Osteoblast (primary cell): Measurements from ENCODE around the gene C19orf67. TPM values are rescaled to one million over a fixed set of nuclear protein-coding genes. Genes with fewer than 3 reads are reported as not detected.
A peak's percentile ranks its signal among the peaks of the same experiment; 100 is the strongest.

ENCODE experiments used
- DNase-seq: peaks from one replicate; pipeline ENCODE4 v3.0.0; 2011; ENCODE audit warnings: low spot score, mixed read lengths; ENCODE audit not compliant: insufficient read length; ENCODE audit errors: missing footprints
- H2AFZ ChIP-seq: 2 replicates; pipeline ENCODE4 v1.6.0; 2011; ENCODE audit warnings: mild to moderate bottlenecking, low read length
- H3K27ac ChIP-seq: 2 replicates; pipeline ENCODE4 v1.5.1; 2011; ENCODE audit warnings: mild to moderate bottlenecking, low read depth, low read length, moderate library complexity
- H3K27me3 ChIP-seq: 2 replicates; pipeline ENCODE4 v1.6.0; 2012; ENCODE audit warnings: mild to moderate bottlenecking, control low read depth, inconsistent platforms, low read length, moderate library complexity; ENCODE audit not compliant: insufficient read depth
- H3K36me3 ChIP-seq: 2 replicates; pipeline ENCODE4 v1.5.1; 2011; ENCODE audit warnings: mild to moderate bottlenecking, low read length, control low read depth, moderate library complexity; ENCODE audit not compliant: insufficient read depth
- H3K4me1 ChIP-seq: 2 replicates; pipeline ENCODE4 v1.5.1; 2011; ENCODE audit warnings: mild to moderate bottlenecking, low read length, control low read depth, moderate library complexity; ENCODE audit not compliant: insufficient read depth
- H3K4me2 ChIP-seq: 2 replicates; pipeline ENCODE4 v1.6.0; 2011; ENCODE audit warnings: mild to moderate bottlenecking, low read length; ENCODE audit not compliant: insufficient read depth
- H3K4me3 ChIP-seq: fragments of 200-600 bp; sonication (generic); 3 replicates; pipeline ENCODE4 v1.5.1; 2012; ENCODE audit warnings: mild to moderate bottlenecking, low read length, inconsistent platforms; ENCODE audit not compliant: insufficient read depth
- H3K79me2 ChIP-seq: 2 replicates; pipeline ENCODE4 v1.6.0; 2012; ENCODE audit warnings: mild to moderate bottlenecking, low read length, control low read depth, inconsistent platforms; ENCODE audit not compliant: insufficient read depth
- H3K9me3 ChIP-seq: 2 replicates; pipeline ENCODE4 v1.5.1; 2011; ENCODE audit warnings: low read depth, low read length, control low read depth
- H4K20me1 ChIP-seq: 2 replicates; pipeline ENCODE4 v1.6.0; 2012; ENCODE audit warnings: mild to moderate bottlenecking, low read length, control low read depth; ENCODE audit not compliant: insufficient read depth
- total RNA-seq: library from RNA; depleted of rRNA; stranded (reverse); fragments of >200 nt; gene quantifications from 2 replicates; pipeline ENCODE4 v1.2.3, GENCODE V29; 2012
- TF ChIP-seq, protein P1 (sequence below): IDR thresholded peaks from 2 replicates; pipeline ENCODE4 v1.5.1; 2011; ENCODE audit warnings: mild to moderate bottlenecking, low read depth, low read length, moderate library complexity; ENCODE audit errors: extremely low read depth

The C19orf67 gene
- total RNA-seq, 1 donor = not detected

DNA sequence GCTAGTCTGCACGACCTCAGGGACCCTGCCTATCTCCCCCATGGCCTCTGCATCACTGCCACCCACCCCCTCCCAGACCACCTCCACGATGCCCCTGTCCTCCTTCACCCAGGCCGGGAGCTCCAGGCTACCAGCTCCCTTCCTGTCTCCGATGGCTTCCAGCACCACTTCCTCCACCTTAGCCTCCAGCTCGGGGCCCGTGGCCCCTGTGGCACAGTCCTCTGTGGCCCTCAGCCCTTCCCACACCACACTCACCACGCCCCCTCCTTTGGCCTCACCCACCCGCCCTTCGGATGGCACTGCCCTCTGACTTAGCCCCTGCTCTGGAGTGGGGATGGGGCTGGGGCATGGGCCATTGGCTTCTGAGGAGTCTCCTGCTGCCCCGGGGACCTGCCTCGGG, 30.9 kb downstream of the C19orf67 start:
- no peak overlapping the region for H3K4me3 ChIP-seq
- no peak overlapping the region for H2AFZ ChIP-seq
- no peaks in the 10 kb centered on the region for H3K9me3 ChIP-seq
- no peaks in the 10 kb centered on the region for H3K36me3 ChIP-seq
- no peak overlapping the region for H3K27ac ChIP-seq
- TF ChIP-seq, protein P1, sequence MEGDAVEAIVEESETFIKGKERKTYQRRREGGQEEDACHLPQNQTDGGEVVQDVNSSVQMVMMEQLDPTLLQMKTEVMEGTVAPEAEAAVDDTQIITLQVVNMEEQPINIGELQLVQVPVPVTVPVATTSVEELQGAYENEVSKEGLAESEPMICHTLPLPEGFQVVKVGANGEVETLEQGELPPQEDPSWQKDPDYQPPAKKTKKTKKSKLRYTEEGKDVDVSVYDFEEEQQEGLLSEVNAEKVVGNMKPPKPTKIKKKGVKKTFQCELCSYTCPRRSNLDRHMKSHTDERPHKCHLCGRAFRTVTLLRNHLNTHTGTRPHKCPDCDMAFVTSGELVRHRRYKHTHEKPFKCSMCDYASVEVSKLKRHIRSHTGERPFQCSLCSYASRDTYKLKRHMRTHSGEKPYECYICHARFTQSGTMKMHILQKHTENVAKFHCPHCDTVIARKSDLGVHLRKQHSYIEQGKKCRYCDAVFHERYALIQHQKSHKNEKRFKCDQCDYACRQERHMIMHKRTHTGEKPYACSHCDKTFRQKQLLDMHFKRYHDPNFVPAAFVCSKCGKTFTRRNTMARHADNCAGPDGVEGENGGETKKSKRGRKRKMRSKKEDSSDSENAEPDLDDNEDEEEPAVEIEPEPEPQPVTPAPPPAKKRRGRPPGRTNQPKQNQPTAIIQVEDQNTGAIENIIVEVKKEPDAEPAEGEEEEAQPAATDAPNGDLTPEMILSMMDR = no peak
- DNase-seq = peak; percentile 73
- H3K4me2 ChIP-seq = no peak overlapping the region
- no peaks in the 10 kb centered on the region for H3K79me2 ChIP-seq
- H3K4me1 ChIP-seq = no peaks in the 10 kb centered on the region
- no peaks in the 10 kb centered on the region for H4K20me1 ChIP-seq
- peaks cover 15% of the 10 kb centered on the region for H3K27me3 ChIP-seq

DNA sequence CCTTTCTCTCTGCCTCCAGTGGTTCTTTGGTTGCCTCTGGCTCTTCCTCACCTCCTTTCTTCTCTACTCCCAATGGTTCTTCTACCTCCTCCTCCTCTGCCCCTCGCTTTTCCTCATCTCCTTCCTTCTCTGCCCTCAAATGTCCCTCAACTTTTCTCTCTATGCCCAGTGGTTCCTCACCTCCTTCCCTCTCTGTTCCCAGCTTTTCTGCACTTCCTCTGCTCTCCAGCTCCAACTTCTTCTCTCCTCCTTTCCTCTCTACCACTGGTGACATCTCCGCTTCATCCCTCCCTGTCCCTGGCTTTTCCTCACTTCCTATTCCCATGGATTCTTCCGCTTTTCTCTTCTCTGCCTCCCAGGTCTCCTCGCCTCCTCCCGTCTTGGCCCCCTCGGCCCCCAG, 31.5 kb downstream of the C19orf67 start:
- Histone ChIP-seq H3K4me3 (no peak overlapping the region), H3K79me2 (no peaks in the 10 kb centered on the region), H3K4me1 (no peaks in the 10 kb centered on the region), H3K36me3 (no peaks in the 10 kb centered on the region), H3K27me3 (peaks cover 13% of the 10 kb centered on the region), H3K4me2 (no peak overlapping the region), H3K27ac (no peak overlapping the region), H2AFZ (no peak overlapping the region), H3K9me3 (no peaks in the 10 kb centered on the region), H4K20me1 (no peaks in the 10 kb centered on the region)
- DNase-seq = peak; percentile 43
- TF ChIP-seq, protein P1 = no peak

DNA sequence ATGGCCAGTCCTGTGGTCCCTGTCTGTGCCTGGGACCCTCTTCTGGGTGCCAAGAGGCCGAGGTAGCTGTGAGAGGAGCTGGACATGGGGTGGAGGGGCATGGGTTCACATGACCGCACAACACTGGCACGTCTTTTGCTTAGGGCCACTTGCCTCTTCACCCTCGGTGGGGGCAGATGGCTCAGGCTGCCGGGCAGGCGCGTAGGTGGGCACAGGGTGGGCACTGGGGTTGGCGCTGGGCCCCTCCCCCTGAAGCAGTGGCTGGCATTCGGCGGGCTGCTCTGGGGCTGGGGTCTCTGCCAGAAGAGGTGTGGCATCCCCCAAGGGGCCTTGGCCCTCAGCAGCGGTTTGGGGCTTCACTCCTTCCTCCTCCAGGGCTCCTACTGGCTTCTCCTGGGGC, 32.1 kb downstream of the C19orf67 start:
- Histone ChIP-seq H3K36me3 (no peaks in the 10 kb centered on the region), H2AFZ (no peak overlapping the region), H3K4me1 (no peaks in the 10 kb centered on the region), H3K4me2 (no peak overlapping the region), H4K20me1 (no peaks in the 10 kb centered on the region), H3K27ac (no peak overlapping the region), H3K79me2 (no peaks in the 10 kb centered on the region), H3K27me3 (peaks cover 7% of the 10 kb centered on the region), H3K9me3 (no peaks in the 10 kb centered on the region), H3K4me3 (no peak overlapping the region)
- DNase-seq = no peak
- TF ChIP-seq, protein P1 = no peak

DNA sequence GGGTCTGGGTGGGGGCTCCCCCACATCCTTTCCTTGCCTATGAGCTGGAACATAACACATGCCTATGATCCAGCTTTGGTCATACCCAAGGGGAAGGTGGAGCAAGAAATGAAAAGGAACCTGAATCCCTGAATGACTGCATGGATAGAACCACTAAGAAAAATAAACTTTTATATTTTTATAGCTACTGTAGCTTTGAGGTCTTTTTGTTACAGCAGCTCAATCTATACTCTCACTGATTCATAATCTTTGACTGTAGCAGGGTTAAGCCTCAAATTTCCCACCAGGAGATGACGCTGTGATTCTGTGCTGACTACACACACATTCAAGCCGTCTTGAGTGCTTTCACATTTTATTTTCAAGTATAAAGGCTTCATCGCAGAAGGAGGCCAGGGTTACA, 32.6 kb downstream of the C19orf67 start:
- no peaks in the 10 kb centered on the region for H3K79me2 ChIP-seq
- no peak overlapping the region for H2AFZ ChIP-seq
- TF ChIP-seq, protein P1 = no peak
- peak; percentile 49 for DNase-seq
- no peaks in the 10 kb centered on the region for H4K20me1 ChIP-seq
- H3K27me3 ChIP-seq = peaks cover 2% of the 10 kb centered on the region
- no peaks in the 10 kb centered on the region for H3K4me1 ChIP-seq
- no peak overlapping the region for H3K4me3 ChIP-seq
- H3K4me2 ChIP-seq = no peak overlapping the region
- H3K36me3 ChIP-seq = no peaks in the 10 kb centered on the region
- H3K27ac ChIP-seq = no peak overlapping the region
- H3K9me3 ChIP-seq = no peaks in the 10 kb centered on the region
